Breast epithelium (tissue), 3 donors: Measurements from ENCODE around the gene SHROOM3.

ENCODE experiments used
- CTCF ChIP-seq, 3 donors: fragments of 450-650 bp; IDR thresholded peaks; one replicate each; pipeline ENCODE4 v1.5.1; 2016 to 2017; ENCODE audit warnings: antibody characterized with exemption in 3 of 3, mild to moderate bottlenecking in 3 of 3, moderate library complexity in 3 of 3
- POLR2AphosphoS5 ChIP-seq, 3 donors: sonication (generic); formaldehyde crosslinking; IDR thresholded peaks; one replicate each; pipeline ENCODE4 v1.6.1; 2017; ENCODE audit warnings: antibody characterized with exemption in 3 of 3

- no peak for TF ChIP-seq POLR2AphosphoS5 (IDR thresholded peaks at IDR 0.05)
- no peak for TF ChIP-seq CTCF (IDR thresholded peaks at IDR 0.05)
Measured at GRCh38 chr4:76579596-76580375, 144.8 kb downstream of the SHROOM3 start.
